Loucy (cell line): ENCODE measurements around the gene MAML3.

ENCODE experiments used
- H2AFZ ChIP-seq: fragments of 200-600 bp; sonication (generic); 2 replicates; pipeline ENCODE4 v1.6.0; 2016; ENCODE audit warnings: antibody characterized with exemption, mild to moderate bottlenecking, low read length, moderate library complexity
- H3F3A ChIP-seq: fragments of 200-600 bp; 2 replicates; pipeline ENCODE4 v1.6.0; 2016; ENCODE audit warnings: antibody characterized with exemption, low read depth, mild to moderate bottlenecking
- H3K27me3 ChIP-seq: fragments of 200-600 bp; sonication (generic); 2 replicates; pipeline ENCODE4 v1.6.1; 2014; ENCODE audit warnings: low read length, mild to moderate bottlenecking; ENCODE audit not compliant: insufficient read depth, poor library complexity, severe bottlenecking
- H3K36me3 ChIP-seq: fragments of 200-600 bp; sonication (generic); 2 replicates; pipeline ENCODE4 v1.6.1; 2016; ENCODE audit warnings: low read length; ENCODE audit not compliant: insufficient read depth
- H3K4me1 ChIP-seq: fragments of 200-600 bp; sonication (generic); 2 replicates; pipeline ENCODE4 v1.5.1; 2014; ENCODE audit warnings: low read length, mild to moderate bottlenecking; ENCODE audit not compliant: insufficient read depth, poor library complexity, severe bottlenecking
- H3K4me2 ChIP-seq: fragments of 200-600 bp; sonication (generic); 2 replicates; pipeline ENCODE4 v1.6.0; 2014; ENCODE audit warnings: antibody characterized with exemption, low read length, low read depth, mild to moderate bottlenecking; ENCODE audit not compliant: poor library complexity, severe bottlenecking
- H3K4me3 ChIP-seq: fragments of 200-600 bp; sonication (generic); 2 replicates; pipeline ENCODE4 v1.5.1; 2014; ENCODE audit warnings: low read length, mild to moderate bottlenecking, mixed read lengths; ENCODE audit not compliant: poor library complexity, severe bottlenecking
- H3K79me2 ChIP-seq: fragments of 200-600 bp; sonication (generic); 2 replicates; pipeline ENCODE4 v1.6.1; 2014; ENCODE audit warnings: low read length; ENCODE audit not compliant: insufficient read depth
- H3K9ac ChIP-seq: fragments of 200-600 bp; sonication (generic); 2 replicates; pipeline ENCODE4 v1.6.0; 2014; ENCODE audit warnings: mild to moderate bottlenecking, low read depth, low read length, moderate library complexity; ENCODE audit not compliant: poor library complexity, severe bottlenecking
- H3K9me2 ChIP-seq: fragments of 200-600 bp; sonication (generic); replicated peaks from 2 replicates; pipeline ENCODE4 v1.6.1; 2016; ENCODE audit warnings: low read depth, low read length, mixed read lengths
- H3K9me3 ChIP-seq: fragments of 200-600 bp; sonication (generic); 2 replicates; pipeline ENCODE4 v1.6.1; 2014; ENCODE audit warnings: mild to moderate bottlenecking, antibody characterized with exemption, low read length, low read depth; ENCODE audit not compliant: insufficient read depth
- H4K20me1 ChIP-seq: fragments of 200-600 bp; sonication (generic); 2 replicates; pipeline ENCODE4 v1.6.0; 2014; ENCODE audit warnings: antibody characterized with exemption, low read length, mild to moderate bottlenecking; ENCODE audit not compliant: insufficient read depth, poor library complexity, severe bottlenecking
- CTCF ChIP-seq: fragments of 200-600 bp; sonication (generic); conservative IDR thresholded peaks from 2 replicates; pipeline ENCODE4 v1.5.1; 2014; ENCODE audit warnings: mild to moderate bottlenecking, antibody characterized with exemption, low read length
- EZH2phosphoT487 ChIP-seq: fragments of 200-600 bp; IDR thresholded peaks from 2 replicates; pipeline ENCODE4 v1.6.1; 2018; ENCODE audit warnings: antibody characterized with exemption, mild to moderate bottlenecking, moderate library complexity, borderline replicate concordance

Gene MAML3

GRCh38 chr4:139907001-139907809, 246.8 kb downstream of the MAML3 start:
- peaks cover 7% of the 10 kb centered on the region; the same call in 1 of the 2 replicates for H3K79me2 ChIP-seq
- no peaks in the 10 kb centered on the region for H3K9me2 ChIP-seq
- H3K27me3 ChIP-seq: no peaks in the 10 kb centered on the region
- no peaks in the 10 kb centered on the region; the same call in 1 of the 2 replicates for H3K9me3 ChIP-seq
- H3K4me1 ChIP-seq: peaks cover 27% of the 10 kb centered on the region
- no peak overlapping the region for H3K9ac ChIP-seq
- no peak overlapping the region for H3K4me2 ChIP-seq
- no peak overlapping the region for H2AFZ ChIP-seq
- TF ChIP-seq EZH2phosphoT487 (no peak), CTCF (no peak)
- no peak overlapping the region for H3K4me3 ChIP-seq
- no peaks in the 10 kb centered on the region for H3F3A ChIP-seq
- H3K36me3 ChIP-seq: 0 out of 2 replicates have a peak, but pooled peaks cover 7% of the 10 kb centered on the region
- H4K20me1 ChIP-seq: no peaks in the 10 kb centered on the region

- Histone ChIP-seq H3K9me2 (no peaks in the 10 kb centered on the region), H3K79me2 (peaks cover 7% of the 10 kb centered on the region; the same call in 1 of the 2 replicates), H4K20me1 (no peaks in the 10 kb centered on the region), H3K9ac (no peak overlapping the region), H3K36me3 (0 out of 2 replicates have a peak, but pooled peaks cover 7% of the 10 kb centered on the region), H2AFZ (no peak overlapping the region), H3K27me3 (no peaks in the 10 kb centered on the region), H3K4me3 (no peak overlapping the region), H3K4me2 (no peak overlapping the region), H3K9me3 (no peaks in the 10 kb centered on the region; the same call in 1 of the 2 replicates), H3F3A (no peaks in the 10 kb centered on the region), H3K4me1 (peaks cover 27% of the 10 kb centered on the region)
- TF ChIP-seq CTCF (no peak), EZH2phosphoT487 (no peak)
These were observed 248.5 kb downstream of the MAML3 start for GRCh38 chr4:139905489-139905888.

GRCh38 chr4:139904406-139904805, 249.6 kb downstream of the MAML3 start:
- Histone ChIP-seq H3K9me3 (no peaks in the 10 kb centered on the region; the same call in 1 of the 2 replicates), H3K4me2 (no peak overlapping the region), H3K4me3 (no peak overlapping the region), H3K4me1 (peaks cover 22% of the 10 kb centered on the region), H3K27me3 (no peaks in the 10 kb centered on the region), H3F3A (no peaks in the 10 kb centered on the region), H3K36me3 (0 out of 2 replicates have a peak, but pooled peaks cover 7% of the 10 kb centered on the region), H3K9ac (no peak overlapping the region), H3K79me2 (peaks cover 7% of the 10 kb centered on the region; the same call in 1 of the 2 replicates), H2AFZ (no peak overlapping the region), H4K20me1 (no peaks in the 10 kb centered on the region), H3K9me2 (no peaks in the 10 kb centered on the region)
- TF ChIP-seq CTCF: no peak
- no peak for TF ChIP-seq EZH2phosphoT487
